GM21381 (cell line): ENCODE measurements around the gene SPATC1L.
"Not testable (repeated sequence)": the region's sequence is repeated elsewhere in the genome, so short reads cannot be mapped to it uniquely, and the experiment has no call there.

Source experiments
- ATAC-seq: cut with Tn5 transposase; IDR thresholded peaks from one replicate; pipeline ENCODE4 v1.9.1; 2021; ENCODE audit warnings: mild to moderate bottlenecking, moderate library complexity; ENCODE audit not compliant: unreplicated experiment

SPATC1L gene

DNA sequence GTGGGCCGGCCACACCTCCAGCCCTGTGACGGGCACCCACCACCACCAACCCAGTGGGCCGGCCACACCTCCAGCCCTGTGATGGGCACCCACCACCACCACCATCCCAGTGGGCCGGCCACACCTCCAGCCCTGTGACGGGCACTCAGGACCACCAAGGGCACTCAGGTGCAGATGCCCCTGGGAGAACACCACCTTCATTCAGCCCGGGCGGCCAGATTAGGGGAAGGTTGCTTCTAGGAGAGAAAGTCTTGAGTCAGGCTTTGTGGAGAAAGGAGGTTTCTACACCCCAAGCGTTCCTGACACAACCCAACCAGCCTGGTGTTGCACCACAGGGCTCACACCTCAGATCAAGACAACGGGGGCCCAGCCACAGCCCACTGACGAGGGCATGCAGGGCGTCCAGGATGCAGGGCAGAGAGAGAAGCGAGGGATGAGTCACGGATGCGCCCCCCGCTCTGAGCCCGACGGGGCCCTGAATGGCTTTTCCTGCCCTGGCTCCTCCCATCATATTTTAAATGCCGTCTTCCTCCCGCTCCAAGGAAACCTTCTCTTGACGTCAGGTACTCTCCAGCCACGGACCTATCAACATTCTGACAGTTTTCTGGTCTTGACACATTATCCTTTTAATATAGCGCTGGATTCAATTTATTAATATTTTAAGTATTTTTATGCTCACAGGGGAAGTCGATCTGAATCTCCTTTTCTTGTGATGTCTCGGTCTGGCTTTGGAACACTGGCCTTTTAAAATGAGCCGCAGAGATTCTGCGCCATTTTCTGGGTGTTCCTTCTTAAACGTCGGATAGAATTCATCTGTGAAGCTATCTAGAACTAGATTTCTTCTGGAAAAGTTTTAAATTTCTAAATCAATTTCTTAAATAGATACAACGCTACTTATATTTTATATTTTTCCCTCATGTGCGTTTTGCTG, 631 bp upstream of the SPATC1L start:
- ATAC-seq = no peak

DNA sequence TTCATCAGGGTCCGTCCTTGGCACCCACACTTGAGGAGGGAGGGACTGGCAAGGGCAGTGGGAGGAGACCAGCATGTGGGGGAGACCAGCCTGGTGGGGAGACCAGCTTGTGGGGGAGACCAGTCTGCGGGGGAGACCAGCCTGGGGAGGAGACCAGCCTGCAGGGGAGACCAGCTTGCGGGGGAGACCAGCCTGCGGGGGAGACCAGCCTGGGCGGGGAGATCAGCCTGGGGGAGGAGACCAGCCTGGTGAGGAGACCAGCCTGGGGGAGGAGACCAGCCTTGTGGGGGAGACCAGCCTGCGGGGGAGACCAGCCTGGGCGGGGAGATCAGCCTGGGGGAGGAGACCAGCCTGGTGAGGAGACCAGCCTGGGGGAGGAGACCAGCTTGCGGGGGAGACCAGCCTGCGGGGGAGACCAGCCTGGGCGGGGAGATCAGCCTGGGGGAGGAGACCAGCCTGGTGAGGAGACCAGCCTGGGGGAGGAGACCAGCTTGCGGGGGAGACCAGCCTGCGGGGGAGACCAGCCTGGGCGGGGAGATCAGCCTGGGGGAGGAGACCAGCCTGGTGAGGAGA, 836 bp downstream of the SPATC1L start:
- ATAC-seq = not testable (repeated sequence)

DNA sequence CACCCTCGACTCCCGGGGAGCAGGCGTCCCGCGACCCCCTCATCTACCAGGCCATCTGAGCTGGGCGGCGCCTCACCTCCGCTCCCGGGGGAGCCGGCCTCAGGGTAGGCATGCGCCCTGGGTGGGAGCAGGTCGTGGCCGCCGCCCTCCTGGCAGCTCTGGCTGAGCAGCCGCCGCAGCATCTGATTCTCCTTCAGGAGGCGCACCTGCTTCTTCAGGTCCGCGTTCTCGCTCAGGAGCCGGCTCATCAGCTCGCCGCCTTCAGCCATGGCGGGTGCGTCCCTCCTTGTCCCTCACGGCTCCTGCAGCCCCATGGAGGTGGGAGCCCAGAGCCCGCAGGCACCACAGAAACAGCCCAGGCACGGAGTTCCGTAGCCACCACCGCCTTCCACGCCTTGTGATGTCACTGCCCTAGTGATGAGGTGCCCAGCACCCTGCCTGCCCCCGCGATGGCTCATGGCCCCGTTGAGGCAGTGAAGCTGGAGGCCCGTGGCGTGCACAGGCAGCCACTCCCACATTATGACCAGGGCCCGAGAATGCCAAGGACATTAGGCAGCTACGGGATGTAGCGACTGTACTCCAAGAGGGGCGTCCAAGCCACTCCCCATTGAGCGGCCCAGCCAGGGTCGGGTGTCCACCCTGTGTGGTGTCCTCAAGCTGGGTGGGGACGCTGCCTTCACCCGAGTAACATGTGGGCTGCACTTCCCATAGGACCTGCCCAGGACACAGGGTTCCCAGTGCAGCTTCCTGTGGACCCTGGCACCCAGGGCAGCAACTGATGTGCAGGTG, 1.5 kb downstream of the SPATC1L start:
- no peak for ATAC-seq

DNA sequence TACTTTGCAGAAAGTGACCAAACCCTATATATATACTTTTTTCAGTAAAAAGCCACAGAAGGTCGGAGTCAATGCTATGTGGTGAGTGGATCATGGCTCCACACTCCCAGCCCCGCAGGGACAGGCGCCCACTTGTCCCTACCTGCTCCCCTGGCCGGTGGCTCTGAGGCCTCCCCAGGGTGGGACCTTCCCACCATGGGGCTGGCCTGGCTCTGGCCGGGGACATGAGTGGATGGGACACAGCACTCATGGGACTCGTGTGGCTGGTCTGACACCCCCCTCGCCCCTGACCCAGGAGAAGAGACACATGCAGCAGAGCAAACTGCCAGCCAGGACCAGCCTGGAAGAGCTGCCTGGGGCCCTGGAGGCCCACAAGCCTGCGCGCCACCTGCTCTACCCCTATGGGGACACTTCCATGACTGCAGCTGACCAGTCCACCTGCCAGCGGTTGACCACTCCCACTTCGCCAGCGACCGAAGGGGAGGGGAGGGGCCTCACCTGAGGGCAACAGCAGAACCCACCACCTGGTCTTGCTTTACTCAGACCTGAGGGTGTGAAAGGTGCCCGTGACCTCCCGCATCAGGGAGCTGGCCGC, 2.2 kb downstream of the SPATC1L start:
- ATAC-seq = no peak

DNA sequence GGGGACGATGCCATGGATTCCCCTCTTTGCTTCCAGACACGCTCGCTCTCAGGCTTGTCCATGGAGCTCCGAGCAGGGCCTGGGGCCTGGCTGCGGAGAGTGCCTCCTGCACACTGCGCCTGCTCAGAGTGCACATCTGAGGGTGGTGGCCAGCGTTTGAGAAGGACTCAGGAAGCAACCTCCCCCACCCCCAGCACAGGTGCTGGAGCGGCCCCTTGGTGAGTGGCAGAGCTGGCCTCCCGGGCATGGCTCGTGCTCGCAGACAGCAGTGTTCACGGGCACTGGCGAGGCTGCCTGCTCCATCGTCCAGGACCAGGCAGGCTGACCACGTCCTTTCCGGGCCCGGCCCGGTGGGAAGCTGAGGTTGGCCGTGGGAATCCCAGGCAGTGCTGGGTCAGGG, 2.8 kb downstream of the SPATC1L start:
- no peak for ATAC-seq

DNA sequence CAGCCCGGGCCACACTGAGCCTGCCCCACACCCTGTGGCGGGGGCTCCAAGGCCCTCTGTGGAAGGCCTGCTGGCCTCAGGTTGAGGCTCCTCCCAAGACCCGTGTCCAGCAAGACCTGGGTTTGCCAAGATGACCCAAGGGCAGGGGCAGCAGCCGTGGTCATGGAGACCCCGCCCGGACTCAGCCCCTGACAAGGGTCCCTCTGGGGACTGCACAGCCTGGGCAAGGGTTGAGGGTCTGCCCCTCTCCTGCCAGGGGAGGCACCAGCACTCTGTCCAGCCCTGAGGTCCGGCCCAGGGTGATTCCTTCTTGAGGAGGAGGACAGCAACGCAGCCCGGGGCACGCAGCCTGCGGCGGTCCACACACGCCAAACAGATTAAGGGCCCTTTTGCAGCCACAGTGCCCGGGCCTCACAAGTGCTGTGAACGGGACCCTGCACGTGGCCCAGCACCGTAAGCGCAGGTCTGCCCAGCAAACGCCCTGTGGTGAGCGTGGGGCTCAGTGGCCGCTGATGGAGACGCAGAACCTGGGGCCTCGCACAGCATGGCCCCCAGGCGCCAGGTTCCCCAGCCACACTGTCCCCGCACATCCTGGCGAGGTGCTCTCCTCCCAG, 3.4 kb downstream of the SPATC1L start:
- ATAC-seq = no peak

DNA sequence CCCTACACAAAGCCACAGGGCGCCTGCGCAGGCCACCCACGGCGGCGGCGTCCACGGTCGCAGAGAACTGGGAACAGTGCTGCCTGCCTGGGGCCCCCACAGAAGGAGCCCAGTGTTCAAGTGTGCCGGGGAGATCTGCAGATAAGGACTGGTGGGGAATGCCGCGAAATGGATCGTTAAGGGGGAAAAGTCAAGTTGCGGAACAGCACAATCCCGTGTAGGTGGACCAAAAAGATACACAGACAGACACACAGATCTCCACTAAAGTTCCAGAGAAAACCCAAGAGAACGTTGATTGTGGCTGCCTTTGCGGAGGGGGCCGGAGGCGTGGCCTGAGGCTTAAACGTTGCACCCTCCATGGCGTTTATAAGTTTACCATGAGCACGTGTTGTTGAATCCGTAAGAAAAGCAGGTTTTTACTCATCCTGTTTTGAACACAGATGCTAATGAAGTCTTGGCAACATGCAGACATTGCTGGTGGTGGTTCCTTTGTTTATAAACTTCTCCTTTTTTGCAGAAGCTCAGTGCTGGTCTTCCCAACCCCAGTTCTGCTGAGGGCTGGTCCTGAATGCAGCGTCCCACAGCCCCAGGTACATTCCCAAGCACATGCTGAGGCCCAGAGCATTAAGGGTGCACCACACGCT, 4.1 kb downstream of the SPATC1L start:
- ATAC-seq = no peak

DNA sequence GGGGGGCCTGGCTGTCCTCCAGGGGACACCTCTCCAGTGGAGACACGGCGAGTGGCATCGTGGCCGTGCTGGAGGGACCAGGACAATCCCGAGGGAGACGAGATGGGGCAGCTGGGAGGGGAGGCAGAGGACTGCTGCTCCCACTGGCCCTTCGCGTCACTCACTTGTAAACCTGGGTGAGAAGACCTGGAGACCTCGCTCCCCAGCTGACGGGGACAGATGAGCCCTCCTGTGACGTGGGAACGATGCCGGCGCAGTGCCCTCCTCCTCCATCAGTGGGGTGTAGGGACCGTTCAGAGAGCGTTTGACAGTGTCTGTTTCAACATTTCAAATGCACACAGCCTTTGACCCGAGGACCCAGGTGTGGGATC, 4.6 kb downstream of the SPATC1L start:
- no peak for ATAC-seq

DNA sequence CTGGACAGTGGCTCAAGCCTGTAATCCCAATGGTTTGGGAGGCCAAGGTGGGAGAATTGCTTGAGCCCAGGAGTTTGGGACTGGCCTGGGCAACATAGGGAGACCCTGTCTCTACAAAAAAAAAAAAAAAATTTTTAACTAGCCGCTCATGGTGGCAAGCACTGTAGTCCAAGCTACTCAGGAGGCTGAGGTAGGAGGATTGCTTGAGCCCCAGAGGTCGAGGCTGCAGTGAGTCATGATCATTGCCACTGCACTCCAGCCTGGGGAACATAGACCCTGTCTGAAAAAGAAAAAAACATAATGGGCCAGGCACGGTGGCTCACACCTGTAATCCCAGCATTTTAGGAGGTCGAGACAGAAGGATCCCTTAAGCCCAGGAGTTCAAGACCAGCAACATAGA, 5.3 kb downstream of the SPATC1L start:
- no peak for ATAC-seq

DNA sequence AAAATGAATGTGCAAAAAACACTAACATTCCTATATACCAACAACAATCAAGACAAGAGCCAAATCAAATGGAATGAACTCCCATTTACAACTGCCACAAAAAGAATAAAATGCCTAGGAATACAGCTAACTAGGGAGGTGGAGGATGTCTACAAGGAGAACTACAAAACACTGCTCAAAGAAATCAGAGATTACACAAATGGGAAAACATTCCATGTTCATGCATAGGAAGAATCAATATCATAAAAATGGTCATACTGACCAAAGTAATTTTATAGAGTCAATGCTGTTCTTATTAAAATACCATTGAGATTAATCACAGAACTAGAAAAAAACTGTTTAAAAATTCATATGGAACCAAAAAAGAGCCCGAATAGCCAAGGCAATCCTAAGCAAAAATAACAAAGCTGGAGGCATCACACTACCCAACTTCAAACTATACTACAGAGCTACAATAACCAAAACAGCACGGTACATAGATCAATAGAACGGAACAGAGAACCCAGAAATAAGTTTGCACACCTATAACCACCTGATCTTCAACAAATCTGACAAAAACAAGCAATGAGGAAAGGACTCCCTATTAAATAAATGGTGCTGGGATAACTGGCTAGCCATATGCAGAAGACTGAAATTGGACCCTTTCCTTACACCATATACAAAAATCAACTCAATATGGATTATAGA, 7.7 kb downstream of the SPATC1L start:
- not testable (repeated sequence) for ATAC-seq

DNA sequence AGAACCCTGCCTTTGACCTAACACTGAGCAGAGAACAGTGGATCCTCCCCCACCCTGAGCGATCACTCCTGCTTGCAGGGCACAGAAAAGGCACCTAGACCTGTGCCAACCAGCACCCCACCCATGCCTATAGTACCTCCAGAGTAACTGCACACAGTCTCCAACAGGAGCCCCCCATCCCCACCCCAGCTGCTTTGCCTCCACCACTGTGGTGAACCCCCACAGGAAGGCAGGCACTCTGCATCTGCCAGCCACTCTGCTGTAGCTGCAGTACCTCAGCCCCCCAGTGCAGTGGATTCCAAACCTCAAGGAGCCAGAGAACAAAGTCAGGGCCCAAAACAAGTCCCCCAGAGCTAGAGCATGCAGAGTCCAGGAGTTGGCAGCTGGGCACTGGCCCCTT, 10.7 kb downstream of the SPATC1L start:
- ATAC-seq = no peak

DNA sequence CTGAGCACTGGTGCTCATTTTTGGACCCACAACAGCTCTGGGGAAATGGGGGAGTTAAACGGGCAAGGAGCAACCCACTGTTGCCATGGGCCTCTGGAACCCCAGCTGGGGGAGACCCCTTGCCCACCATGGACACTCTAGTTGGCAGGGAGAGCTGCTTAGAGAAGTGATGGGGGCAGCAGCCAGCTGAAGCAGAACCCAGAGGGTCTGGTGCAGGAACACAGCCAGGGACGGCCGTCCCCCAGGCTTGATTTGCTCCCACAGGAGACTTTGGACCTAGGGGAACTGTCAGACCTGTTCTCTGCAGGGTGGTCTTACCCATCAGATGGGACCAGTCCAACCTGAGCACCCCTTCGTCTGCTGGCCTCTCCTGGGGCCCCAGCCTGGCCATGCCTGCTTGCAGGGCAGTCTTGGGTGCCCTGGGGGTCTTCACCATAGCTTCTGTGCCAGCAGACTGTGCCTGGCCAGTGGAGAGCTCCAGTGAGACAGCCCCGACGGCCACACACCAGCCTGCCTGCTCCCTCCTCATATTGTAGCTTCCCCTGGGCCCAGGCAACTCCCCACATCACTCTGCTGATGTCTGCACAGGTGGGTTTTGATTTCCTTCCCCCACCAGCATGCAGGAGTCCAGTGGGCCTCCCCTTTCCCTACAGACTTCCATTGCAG, 11.3 kb downstream of the SPATC1L start:
- ATAC-seq = no peak

DNA sequence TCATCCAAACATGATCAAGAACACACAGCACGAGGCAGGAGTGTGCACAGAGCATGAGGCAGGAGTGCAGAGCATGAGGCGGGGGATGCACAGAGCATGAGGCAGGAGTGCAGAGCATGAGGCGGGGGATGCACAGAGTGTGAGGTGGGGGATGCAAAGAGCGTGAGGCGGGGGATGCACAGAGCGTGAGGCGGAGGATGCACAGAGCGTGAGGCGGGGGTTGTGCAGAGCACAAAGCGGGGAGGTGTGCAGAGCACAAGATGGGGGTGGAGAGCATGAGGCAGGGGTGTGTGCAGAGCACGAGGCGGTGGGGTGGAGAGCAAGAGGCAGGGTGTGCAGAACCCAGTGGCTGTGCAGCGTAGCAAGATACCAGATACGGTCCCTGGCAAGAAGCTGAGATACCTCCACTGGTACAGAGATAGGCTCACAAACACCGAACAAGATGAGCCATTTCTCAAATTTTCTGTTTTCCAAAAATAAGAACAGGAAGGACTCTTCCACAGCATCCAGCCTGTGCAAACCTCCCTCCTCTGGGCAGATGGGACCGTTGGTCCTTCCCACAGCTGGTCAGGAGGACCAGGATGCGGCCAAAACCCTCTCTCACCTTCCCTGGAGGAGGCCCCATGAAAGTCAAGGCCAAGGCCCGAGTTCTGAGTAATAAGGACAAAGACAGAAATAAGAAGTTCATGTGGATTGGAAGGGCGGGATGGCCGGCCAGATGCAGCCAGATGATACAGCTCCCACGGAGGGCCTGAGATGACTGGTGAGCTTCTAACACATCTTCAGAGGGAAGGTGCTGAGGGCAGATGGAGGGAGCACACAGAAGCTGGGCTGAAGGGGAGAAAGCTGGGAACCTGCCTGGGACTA, 12.0 kb downstream of the SPATC1L start:
- no peak for ATAC-seq

DNA sequence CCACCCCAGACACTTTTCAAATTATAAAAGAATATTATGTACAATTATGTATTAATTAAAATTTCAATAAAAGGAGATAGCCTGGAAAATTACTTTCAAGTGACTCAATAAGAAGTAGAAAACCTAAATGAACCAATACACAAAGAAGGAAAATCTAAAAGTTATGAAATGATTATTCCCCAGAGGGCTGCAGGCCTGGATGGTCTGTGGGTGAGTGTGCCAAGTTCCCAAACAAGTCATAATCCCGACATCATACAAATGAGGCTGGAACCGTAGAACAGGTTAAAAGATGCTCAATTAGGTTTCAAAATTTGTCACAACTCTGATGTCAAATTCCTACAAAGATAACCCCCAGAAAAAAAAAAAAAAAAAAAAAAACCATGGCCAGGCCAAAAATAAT, 12.7 kb downstream of the SPATC1L start:
- ATAC-seq = no peak

DNA sequence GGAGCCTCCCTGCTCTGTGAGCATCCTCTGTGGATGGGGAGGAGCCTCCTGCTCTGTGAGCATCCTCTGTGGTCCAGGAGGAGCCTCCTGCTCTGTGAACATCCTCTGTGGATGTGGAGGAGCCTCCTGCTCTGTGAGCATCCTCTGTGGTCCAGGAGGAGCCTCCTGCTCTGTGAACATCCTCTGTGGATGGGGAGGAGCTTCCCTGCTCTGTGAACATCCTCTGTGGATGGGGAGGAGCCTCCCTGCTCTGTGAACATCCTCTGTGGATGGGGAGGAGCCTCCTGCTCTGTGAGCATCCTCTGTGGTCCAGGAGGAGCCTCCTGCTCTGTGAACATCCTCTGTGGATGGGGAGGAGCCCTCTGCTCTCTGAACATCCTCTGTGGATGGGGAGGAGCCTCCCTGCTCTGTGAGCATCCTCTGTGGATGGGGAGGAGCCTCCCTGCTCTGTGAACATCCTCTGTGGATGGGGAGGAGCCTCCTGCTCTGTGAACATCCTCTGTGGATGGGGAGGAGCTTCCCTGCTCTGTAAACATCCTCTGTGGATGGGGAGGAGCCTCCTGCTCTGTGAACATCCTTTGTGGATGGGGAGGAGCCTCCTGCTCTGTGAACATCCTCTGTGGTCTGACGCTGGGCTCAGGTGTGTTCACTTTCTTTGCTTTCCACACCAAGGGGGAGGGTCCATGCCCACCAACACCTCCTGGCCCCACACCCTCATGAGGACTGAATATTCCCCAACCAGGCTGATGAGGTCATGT, 13.6 kb downstream of the SPATC1L start:
- not testable (repeated sequence) for ATAC-seq

DNA sequence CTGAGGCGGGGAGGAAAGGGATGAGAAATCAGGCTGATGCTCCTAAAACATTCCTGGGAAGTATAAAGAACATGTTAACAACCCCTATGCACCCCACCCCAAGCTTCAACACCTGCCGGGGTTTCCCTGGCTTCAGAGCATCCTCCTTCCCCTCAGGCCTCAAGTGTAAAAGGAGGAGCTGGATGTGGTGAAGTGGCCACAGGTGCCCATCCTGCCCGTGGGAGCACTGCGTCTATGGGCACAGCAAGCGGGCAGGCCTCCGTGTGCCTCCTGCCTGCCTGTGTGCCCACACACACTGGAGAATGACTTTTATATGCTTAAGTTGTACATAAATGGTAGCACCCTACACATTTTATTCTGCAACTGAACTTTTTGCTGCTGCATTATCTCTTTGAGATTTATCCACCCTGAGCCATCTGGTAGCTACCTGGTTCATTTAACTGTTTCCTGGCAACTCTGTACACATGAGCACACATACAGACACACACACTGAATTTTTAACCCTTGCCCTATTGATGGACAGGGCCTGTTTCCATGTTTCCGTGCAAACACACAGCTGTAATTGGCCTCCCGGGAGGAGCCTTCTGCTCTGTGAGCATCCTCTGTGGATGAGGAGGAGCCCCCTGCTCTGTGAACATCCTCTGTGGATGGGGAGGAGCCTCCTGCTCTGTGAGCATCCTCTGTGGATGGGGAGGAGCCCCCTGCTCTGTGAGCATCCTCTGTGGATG, 15.4 kb downstream of the SPATC1L start:
- no peak for ATAC-seq

DNA sequence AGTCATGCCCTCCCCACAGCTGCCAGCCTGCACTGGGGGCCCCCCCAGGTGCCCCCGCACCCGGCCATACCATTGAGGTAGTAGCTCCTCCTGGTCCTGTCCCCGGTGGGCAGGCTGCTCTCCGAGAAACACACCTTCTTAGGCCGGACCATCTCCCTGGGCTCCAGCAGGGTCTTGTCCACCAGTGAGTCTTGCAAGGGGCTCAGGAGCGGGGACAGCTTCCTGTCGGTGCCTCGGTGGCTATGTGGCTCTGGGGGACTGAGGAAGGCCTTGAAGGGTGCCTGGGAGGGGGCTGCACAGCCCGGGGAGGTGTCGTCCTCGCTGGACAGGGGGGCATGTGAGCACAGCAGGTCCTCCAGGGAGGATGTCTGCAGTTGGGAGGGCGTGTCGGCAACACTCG, 16.0 kb downstream of the SPATC1L start:
- no peak for ATAC-seq
